ENCODE measurements around the gene TULP4. TPM values are rescaled to one million over a fixed set of nuclear protein-coding genes. Genes with fewer than 3 reads are reported as not detected.
"Not testable (repeated sequence)": the region's sequence is repeated elsewhere in the genome, so short reads cannot be mapped to it uniquely, and the experiment has no call there.

Gene TULP4
- total and polyA plus RNA-seq, 2 donors, result 5.9 to 57.1 TPM

- Histone ChIP-seq H3K9me3 (ENCODE audit: control insufficient read depth in 2 of 2, insufficient read depth in 1 of 2, low read length in 1 of 2) (no peaks in the 10 kb centered on the region), H3K4me1 (ENCODE audit: control insufficient read depth in 2 of 2, insufficient read depth in 2 of 2, low read length in 2 of 2) (peaks cover 3 to 16% of the 10 kb centered on the region in 2 donors), H3K27me3 (ENCODE audit: control insufficient read depth in 2 of 2, insufficient read depth in 1 of 2, low read length in 1 of 2) (peaks cover 2 to 31% of the 10 kb centered on the region in 2 donors), H3K4me3 (ENCODE audit: low read length in 2 of 2) (no peak overlapping the region), H3K36me3 (ENCODE audit: control insufficient read depth in 2 of 2, insufficient read depth in 2 of 2, low read length in 1 of 2) (no peaks in the 10 kb centered on the region), H3K27ac (ENCODE audit: low read depth in 1 of 2, low read length in 1 of 2) (no peak overlapping the region)
- DNase-seq (ENCODE audit: low read depth in 6 of 9, low spot score in 9 of 9), result no peak
- WGBS, result 99% methylated on average over 1 of the region's 1 CpG
These were observed 209.5 kb downstream of the TULP4 start for GRCh38 chr6:158521759-158522158.

DNA sequence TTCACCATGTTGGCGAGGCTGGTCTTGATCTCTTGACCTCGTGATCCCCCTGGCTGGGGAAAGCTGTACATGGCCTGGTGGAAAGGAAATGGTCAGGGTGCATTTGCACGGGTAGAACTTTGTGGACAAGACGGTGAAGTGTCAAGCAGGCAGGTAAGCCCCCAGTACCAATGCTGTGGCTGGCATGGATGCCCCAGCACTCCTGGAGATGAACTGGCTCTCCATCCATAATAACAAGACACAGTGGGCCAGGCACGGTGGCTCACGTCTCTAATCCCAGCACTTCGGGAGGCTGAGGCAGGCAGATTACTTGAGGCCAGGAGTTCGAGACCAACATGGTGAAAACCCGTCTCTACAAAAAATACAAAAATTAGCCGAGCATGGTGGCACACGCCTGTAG lies 210.4 kb downstream of the TULP4 start:
- H3K36me3 ChIP-seq (ENCODE audit: control insufficient read depth in 2 of 2, insufficient read depth in 2 of 2, low read length in 1 of 2), result no peaks in the 10 kb centered on the region
- H3K9me3 ChIP-seq (ENCODE audit: control insufficient read depth in 2 of 2, insufficient read depth in 1 of 2, low read length in 1 of 2), result no peaks in the 10 kb centered on the region
- DNase-seq (ENCODE audit: low read depth in 6 of 9, low spot score in 9 of 9), result no peak
- WGBS, result 97% methylated on average over 11 of the region's 11 CpGs
- H3K27me3 ChIP-seq (ENCODE audit: control insufficient read depth in 2 of 2, insufficient read depth in 1 of 2, low read length in 1 of 2), result peaks cover 0 to 23% of the 10 kb centered on the region in 2 donors
- H3K4me3 ChIP-seq (ENCODE audit: low read length in 2 of 2), result no peak overlapping the region
- H3K27ac ChIP-seq (ENCODE audit: low read depth in 1 of 2, low read length in 1 of 2), result no peak overlapping the region
- peaks cover 3 to 10% of the 10 kb centered on the region in 2 donors for H3K4me1 ChIP-seq (ENCODE audit: control insufficient read depth in 2 of 2, insufficient read depth in 2 of 2, low read length in 2 of 2)

DNA sequence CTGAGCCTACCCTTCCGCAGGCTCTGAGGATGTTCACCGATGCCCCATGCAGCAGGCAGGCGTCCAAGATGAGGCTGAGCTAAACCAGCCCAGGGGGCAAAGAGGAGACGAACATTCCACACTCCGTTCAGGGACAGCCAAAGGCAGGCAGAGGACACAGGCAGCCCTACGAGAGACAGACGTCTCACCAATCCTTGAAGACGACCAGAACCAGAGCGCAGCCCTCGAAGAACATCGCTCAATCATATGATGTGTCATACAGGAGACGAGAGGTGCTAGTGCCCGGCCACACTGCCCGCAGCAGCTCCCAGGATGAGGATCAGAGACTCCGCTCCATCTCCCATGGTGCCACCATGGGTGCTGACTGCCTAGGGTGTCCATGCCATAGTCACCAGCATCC lies 212.0 kb downstream of the TULP4 start:
- Histone ChIP-seq H3K9me3 (ENCODE audit: control insufficient read depth in 2 of 2, insufficient read depth in 1 of 2, low read length in 1 of 2) (no peaks in the 10 kb centered on the region), H3K36me3 (ENCODE audit: control insufficient read depth in 2 of 2, insufficient read depth in 2 of 2, low read length in 1 of 2) (no peaks in the 10 kb centered on the region), H3K27ac (ENCODE audit: low read depth in 1 of 2, low read length in 1 of 2) (no peak overlapping the region), H3K4me3 (ENCODE audit: low read length in 2 of 2) (no peak overlapping the region), H3K4me1 (ENCODE audit: control insufficient read depth in 2 of 2, insufficient read depth in 2 of 2, low read length in 2 of 2) (no peaks in the 10 kb centered on the region), H3K27me3 (ENCODE audit: control insufficient read depth in 2 of 2, insufficient read depth in 1 of 2, low read length in 1 of 2) (peaks cover 0 to 16% of the 10 kb centered on the region in 2 donors)
- no peak for DNase-seq (ENCODE audit: low read depth in 6 of 9, low spot score in 9 of 9)
- WGBS, result 97% methylated on average over 15 of the region's 15 CpGs

DNA sequence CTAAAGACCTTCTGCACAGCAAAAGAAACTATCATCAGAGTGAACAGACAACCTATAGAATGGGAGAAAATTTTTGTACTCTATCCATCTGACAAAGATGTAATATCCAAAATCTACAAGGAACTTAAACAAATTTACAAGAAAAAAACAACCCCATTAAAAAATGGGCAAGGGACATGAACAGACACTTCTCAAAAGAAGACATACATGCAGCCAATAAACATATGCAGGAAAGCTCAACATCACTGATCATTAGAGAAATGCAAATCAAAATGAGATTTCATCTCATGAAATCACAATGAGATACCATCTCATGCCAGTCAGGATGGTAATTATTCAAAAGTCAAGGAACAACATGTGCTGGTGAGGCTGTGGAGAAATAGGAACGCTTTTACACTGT lies 215.6 kb downstream of the TULP4 start:
- H3K36me3 ChIP-seq (ENCODE audit: control insufficient read depth in 2 of 2, insufficient read depth in 2 of 2, low read length in 1 of 2); H3K4me3 ChIP-seq (ENCODE audit: low read length in 2 of 2); H3K27me3 ChIP-seq (ENCODE audit: control insufficient read depth in 2 of 2, insufficient read depth in 1 of 2, low read length in 1 of 2); H3K4me1 ChIP-seq (ENCODE audit: control insufficient read depth in 2 of 2, insufficient read depth in 2 of 2, low read length in 2 of 2); DNase-seq (ENCODE audit: low read depth in 6 of 9, low spot score in 9 of 9); H3K9me3 ChIP-seq (ENCODE audit: control insufficient read depth in 2 of 2, insufficient read depth in 1 of 2, low read length in 1 of 2); H3K27ac ChIP-seq (ENCODE audit: low read depth in 1 of 2, low read length in 1 of 2): not testable (repeated sequence)
- 96% methylated on average over 1 of the region's 1 CpG for WGBS

- H3K9me3 ChIP-seq (ENCODE audit: control insufficient read depth in 2 of 2, insufficient read depth in 1 of 2, low read length in 1 of 2), result no peaks in the 10 kb centered on the region
- peaks cover 0 to 6% of the 10 kb centered on the region in 2 donors for H3K27me3 ChIP-seq (ENCODE audit: control insufficient read depth in 2 of 2, insufficient read depth in 1 of 2, low read length in 1 of 2)
- H3K27ac ChIP-seq (ENCODE audit: low read depth in 1 of 2, low read length in 1 of 2), result no peak overlapping the region
- no peaks in the 10 kb centered on the region for H3K36me3 ChIP-seq (ENCODE audit: control insufficient read depth in 2 of 2, insufficient read depth in 2 of 2, low read length in 1 of 2)
- no peaks in the 10 kb centered on the region for H3K4me1 ChIP-seq (ENCODE audit: control insufficient read depth in 2 of 2, insufficient read depth in 2 of 2, low read length in 2 of 2)
- H3K4me3 ChIP-seq (ENCODE audit: low read length in 2 of 2), result no peak overlapping the region
- no peak for DNase-seq (ENCODE audit: low read depth in 6 of 9, low spot score in 9 of 9)
- 85% methylated on average over 6 of the region's 6 CpGs for WGBS
These were observed 216.6 kb downstream of the TULP4 start for GRCh38 chr6:158528826-158529225.

- Histone ChIP-seq H3K4me3 (ENCODE audit: low read length in 2 of 2) (no peak overlapping the region), H3K9me3 (ENCODE audit: control insufficient read depth in 2 of 2, insufficient read depth in 1 of 2, low read length in 1 of 2) (no peaks in the 10 kb centered on the region), H3K27me3 (ENCODE audit: control insufficient read depth in 2 of 2, insufficient read depth in 1 of 2, low read length in 1 of 2) (peaks cover 0 to 5% of the 10 kb centered on the region in 2 donors), H3K4me1 (ENCODE audit: control insufficient read depth in 2 of 2, insufficient read depth in 2 of 2, low read length in 2 of 2) (no peaks in the 10 kb centered on the region), H3K36me3 (ENCODE audit: control insufficient read depth in 2 of 2, insufficient read depth in 2 of 2, low read length in 1 of 2) (no peaks in the 10 kb centered on the region), H3K27ac (ENCODE audit: low read depth in 1 of 2, low read length in 1 of 2) (no peak overlapping the region)
- DNase-seq (ENCODE audit: low read depth in 6 of 9, low spot score in 9 of 9), result no peak
- 90% methylated on average over 8 of the region's 8 CpGs for WGBS
These were observed 217.4 kb downstream of the TULP4 start for GRCh38 chr6:158529629-158530028.

- DNase-seq (ENCODE audit: low read depth in 6 of 9, low spot score in 9 of 9), result no peak
- no peak overlapping the region for H3K4me3 ChIP-seq (ENCODE audit: low read length in 2 of 2)
- peaks cover 13 to 23% of the 10 kb centered on the region in 2 donors for H3K27me3 ChIP-seq (ENCODE audit: control insufficient read depth in 2 of 2, insufficient read depth in 1 of 2, low read length in 1 of 2)
- no peak overlapping the region for H3K27ac ChIP-seq (ENCODE audit: low read depth in 1 of 2, low read length in 1 of 2)
- H3K9me3 ChIP-seq (ENCODE audit: control insufficient read depth in 2 of 2, insufficient read depth in 1 of 2, low read length in 1 of 2), result no peaks in the 10 kb centered on the region
- WGBS, result 87% methylated on average over 4 of the region's 4 CpGs
- peaks cover 2 to 3% of the 10 kb centered on the region in 2 donors for H3K4me1 ChIP-seq (ENCODE audit: control insufficient read depth in 2 of 2, insufficient read depth in 2 of 2, low read length in 2 of 2)
- no peaks in the 10 kb centered on the region for H3K36me3 ChIP-seq (ENCODE audit: control insufficient read depth in 2 of 2, insufficient read depth in 2 of 2, low read length in 1 of 2)
These were observed 219.3 kb downstream of the TULP4 start for GRCh38 chr6:158531566-158531965.

DNA sequence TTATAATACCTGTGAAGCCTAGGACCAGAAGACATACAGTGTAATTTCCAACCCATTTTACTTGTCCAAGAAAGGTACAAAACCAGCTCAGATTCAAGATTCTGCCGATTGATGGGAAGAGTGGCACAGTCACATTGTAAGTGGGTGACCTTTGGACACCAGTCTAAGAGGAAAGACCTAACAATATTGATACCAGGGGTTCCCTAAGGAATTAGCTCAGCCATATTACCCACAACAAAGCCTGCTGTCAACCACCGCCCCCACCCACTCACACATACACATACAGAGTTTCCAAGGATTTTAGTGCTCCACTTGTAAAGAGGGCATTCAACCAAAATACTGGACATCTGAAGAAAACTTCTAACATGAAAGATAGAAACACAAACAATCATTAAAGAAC lies 219.7 kb downstream of the TULP4 start:
- Histone ChIP-seq H3K9me3 (ENCODE audit: control insufficient read depth in 2 of 2, insufficient read depth in 1 of 2, low read length in 1 of 2) (no peaks in the 10 kb centered on the region), H3K27me3 (ENCODE audit: control insufficient read depth in 2 of 2, insufficient read depth in 1 of 2, low read length in 1 of 2) (peaks cover 17 to 27% of the 10 kb centered on the region in 2 donors), H3K27ac (ENCODE audit: low read depth in 1 of 2, low read length in 1 of 2) (no peak overlapping the region), H3K4me3 (ENCODE audit: low read length in 2 of 2) (no peak overlapping the region), H3K4me1 (ENCODE audit: control insufficient read depth in 2 of 2, insufficient read depth in 2 of 2, low read length in 2 of 2) (peaks cover 2 to 7% of the 10 kb centered on the region in 2 donors), H3K36me3 (ENCODE audit: control insufficient read depth in 2 of 2, insufficient read depth in 2 of 2, low read length in 1 of 2) (no peaks in the 10 kb centered on the region)
- WGBS, result 100% methylated on average over 2 of the region's 2 CpGs
- DNase-seq (ENCODE audit: low read depth in 6 of 9, low spot score in 9 of 9), result no peak

DNA sequence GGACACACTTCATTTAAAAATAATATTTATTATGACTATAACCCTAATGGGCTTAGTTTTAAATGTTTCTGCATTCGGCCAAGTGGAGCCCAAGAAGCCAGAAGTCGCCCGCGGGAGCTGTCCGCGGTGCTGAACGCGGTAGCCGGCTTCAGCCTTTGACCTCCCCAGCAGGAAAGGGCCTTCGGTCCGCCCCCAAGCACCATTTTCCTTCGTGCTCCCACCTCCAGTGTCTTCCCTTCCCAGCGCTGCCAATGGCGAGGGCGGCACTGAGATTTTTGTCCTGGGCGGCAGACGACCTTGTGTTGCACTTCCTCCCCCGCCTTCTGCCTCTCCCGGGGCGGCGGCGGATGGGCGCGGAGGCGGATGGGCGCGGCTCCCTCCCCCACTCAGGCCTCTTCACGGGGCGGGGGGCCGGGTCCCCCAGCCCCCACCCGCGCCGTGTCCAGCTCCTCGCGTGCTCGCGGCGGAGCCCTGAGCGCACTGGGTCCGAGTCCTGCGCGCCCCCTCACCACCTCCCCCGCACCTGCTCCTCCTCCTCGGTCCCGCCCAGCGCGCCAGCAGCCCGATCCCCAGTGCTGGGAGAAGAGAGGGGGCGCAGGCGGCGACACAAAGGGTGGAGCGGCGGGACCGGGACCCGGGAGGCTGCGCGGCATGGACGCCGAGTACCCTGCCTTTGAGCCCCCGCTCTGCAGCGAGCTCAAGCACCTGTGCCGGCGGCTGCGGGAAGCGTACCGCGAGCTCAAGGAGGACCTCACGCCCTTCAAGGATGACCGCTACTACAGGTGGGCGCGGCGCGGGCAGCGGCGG lies 224.0 kb downstream of the TULP4 start:
- H3K27ac ChIP-seq (ENCODE audit: low read depth in 1 of 2, low read length in 1 of 2), result no peak overlapping the region
- WGBS, result 1% methylated on average over 75 of the region's 75 CpGs

More for the DNA sequence above, 224.0 kb downstream of the TULP4 start:
- peak in 5 of 9 donors; percentile 68 to 85 (median 72) for DNase-seq (ENCODE audit: low read depth in 6 of 9, low spot score in 9 of 9)
- H3K4me3 ChIP-seq (ENCODE audit: low read length in 2 of 2), result peak overlapping the region; percentile 29 to 36
- H3K27me3 ChIP-seq (ENCODE audit: control insufficient read depth in 2 of 2, insufficient read depth in 1 of 2, low read length in 1 of 2), result peaks cover 44 to 69% of the 10 kb centered on the region in 2 donors
- H3K4me1 ChIP-seq (ENCODE audit: control insufficient read depth in 2 of 2, insufficient read depth in 2 of 2, low read length in 2 of 2), result peaks cover 5 to 11% of the 10 kb centered on the region in 2 donors
- no peaks in the 10 kb centered on the region for H3K36me3 ChIP-seq (ENCODE audit: control insufficient read depth in 2 of 2, insufficient read depth in 2 of 2, low read length in 1 of 2)
- peaks cover 0 to under 1% of the 10 kb centered on the region in 2 donors for H3K9me3 ChIP-seq (ENCODE audit: control insufficient read depth in 2 of 2, insufficient read depth in 1 of 2, low read length in 1 of 2)

All from thymus (tissue), 11 donors.